ENCODE measurements around the gene FOXI2.

Gene FOXI2

GRCh38 chr10:127757033-127757432 is 20.0 kb downstream of the FOXI2 start:
- in situ Hi-C loops (cut with MboI; ENCODE audit: low sequenced_read_pairs, unreplicated experiment), result no loop called here
- no peak for DNase-seq (ENCODE audit: low spot score)
- TF ChIP-seq, protein P1, sequence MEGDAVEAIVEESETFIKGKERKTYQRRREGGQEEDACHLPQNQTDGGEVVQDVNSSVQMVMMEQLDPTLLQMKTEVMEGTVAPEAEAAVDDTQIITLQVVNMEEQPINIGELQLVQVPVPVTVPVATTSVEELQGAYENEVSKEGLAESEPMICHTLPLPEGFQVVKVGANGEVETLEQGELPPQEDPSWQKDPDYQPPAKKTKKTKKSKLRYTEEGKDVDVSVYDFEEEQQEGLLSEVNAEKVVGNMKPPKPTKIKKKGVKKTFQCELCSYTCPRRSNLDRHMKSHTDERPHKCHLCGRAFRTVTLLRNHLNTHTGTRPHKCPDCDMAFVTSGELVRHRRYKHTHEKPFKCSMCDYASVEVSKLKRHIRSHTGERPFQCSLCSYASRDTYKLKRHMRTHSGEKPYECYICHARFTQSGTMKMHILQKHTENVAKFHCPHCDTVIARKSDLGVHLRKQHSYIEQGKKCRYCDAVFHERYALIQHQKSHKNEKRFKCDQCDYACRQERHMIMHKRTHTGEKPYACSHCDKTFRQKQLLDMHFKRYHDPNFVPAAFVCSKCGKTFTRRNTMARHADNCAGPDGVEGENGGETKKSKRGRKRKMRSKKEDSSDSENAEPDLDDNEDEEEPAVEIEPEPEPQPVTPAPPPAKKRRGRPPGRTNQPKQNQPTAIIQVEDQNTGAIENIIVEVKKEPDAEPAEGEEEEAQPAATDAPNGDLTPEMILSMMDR (IDR thresholded peaks at IDR 0.05; ENCODE audit: borderline replicate concordance, control extremely low read depth, extremely low read depth, insufficient read depth, missing control alignments), result peak; percentile 8

DNA sequence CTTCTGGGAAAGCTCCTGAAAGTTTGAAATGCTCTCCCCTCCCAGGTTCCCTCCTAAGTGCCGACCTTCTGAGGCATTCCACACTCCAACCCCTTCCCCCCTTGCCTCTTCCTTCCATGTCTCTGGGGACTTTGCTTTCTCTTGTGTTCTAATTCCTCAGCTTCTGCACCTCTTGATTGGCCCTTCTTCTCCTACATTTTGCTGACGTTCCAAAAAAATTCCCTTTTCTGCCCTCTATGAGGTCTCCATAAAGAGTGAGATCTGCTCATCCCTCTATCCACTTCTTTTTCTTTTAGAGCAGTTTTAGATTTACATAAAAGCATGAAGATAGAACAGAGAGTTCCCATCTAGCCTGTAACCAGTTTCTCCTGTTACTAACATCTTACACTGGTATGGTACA is 22.3 kb downstream of the FOXI2 start:
- in situ Hi-C loops (cut with MboI; ENCODE audit: low sequenced_read_pairs, unreplicated experiment), result no loop called here
- TF ChIP-seq, protein P1 (IDR thresholded peaks at IDR 0.05; ENCODE audit: borderline replicate concordance, control extremely low read depth, extremely low read depth, insufficient read depth, missing control alignments), result no peak
- no peak for DNase-seq (ENCODE audit: low spot score)

DNA sequence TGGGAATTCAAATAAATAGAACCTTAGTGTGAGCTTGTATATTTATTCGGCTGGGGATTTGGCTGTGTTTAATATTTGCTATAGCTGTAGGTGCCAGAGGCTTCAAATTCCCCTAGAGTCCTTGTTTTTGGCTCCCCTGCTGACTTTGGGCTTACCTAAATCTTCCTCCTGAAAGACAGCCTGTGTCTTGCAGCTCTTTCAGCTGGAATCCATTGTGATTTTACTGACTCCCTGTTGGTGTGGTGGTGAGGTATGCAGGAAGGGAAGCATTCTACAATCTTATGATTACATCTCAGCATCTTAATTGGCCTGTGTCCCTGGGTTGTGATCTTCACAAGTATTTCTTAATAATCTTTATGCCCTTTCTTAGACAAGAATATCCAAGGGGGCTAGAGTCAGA is 25.9 kb downstream of the FOXI2 start:
- TF ChIP-seq, protein P1 (IDR thresholded peaks at IDR 0.05; ENCODE audit: borderline replicate concordance, control extremely low read depth, extremely low read depth, insufficient read depth, missing control alignments), result no peak
- no peak for DNase-seq (ENCODE audit: low spot score)
- in situ Hi-C loops (cut with MboI; ENCODE audit: low sequenced_read_pairs, unreplicated experiment), result no loop called here

DNA sequence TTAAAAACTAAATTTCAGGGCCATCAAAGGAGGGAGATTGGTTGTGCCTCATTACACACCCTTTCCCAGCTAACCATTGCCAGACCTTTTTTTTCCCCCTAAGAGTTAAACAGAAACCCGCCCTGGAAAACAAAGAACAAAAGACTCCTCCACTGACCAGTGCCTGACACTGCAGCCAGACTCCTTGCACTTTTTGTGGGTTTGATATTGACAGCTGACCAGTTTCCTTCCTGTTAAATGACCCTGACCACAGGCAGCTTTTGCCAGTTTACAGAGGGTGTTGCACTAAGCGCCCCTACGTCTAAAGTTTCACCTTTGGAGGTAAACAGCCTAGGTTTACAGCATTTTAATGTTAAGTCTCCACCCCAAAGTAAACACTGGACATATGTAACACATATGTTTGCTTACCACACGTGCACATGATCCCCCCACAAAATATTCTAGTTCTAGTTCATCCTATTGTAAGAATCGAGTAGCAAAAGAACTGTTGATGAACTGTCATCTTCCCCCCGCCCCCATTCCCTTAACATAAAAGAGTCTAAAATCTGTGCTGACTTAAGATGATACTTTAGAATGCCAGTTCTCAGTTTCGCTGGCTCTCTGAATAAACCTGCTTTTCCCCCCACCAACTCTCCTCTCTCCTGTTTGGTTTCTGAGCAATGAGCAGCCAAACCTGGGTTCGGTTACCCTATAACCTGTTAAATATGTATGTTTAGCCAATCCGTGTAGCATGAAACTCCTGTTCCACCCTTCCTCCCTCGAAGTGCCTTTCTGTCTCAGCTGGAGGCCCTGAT is 38.0 kb downstream of the FOXI2 start:
- in situ Hi-C loops (cut with MboI; ENCODE audit: low sequenced_read_pairs, unreplicated experiment), result no loop called here
- TF ChIP-seq, protein P1 (IDR thresholded peaks at IDR 0.05; ENCODE audit: borderline replicate concordance, control extremely low read depth, extremely low read depth, insufficient read depth, missing control alignments), result no peak
- DNase-seq (ENCODE audit: low spot score), result no peak

- TF ChIP-seq, protein P1 (IDR thresholded peaks at IDR 0.05; ENCODE audit: borderline replicate concordance, control extremely low read depth, extremely low read depth, insufficient read depth, missing control alignments), result no peak
- no peak for DNase-seq (ENCODE audit: low spot score)
- in situ Hi-C loops (cut with MboI; ENCODE audit: low sequenced_read_pairs, unreplicated experiment), result no loop called here
Observed at GRCh38 chr10:127776816-127777215, 39.8 kb downstream of the FOXI2 start.

- TF ChIP-seq, protein P1 (IDR thresholded peaks at IDR 0.05; ENCODE audit: borderline replicate concordance, control extremely low read depth, extremely low read depth, insufficient read depth, missing control alignments), result no peak
- no peak for DNase-seq (ENCODE audit: low spot score)
- in situ Hi-C loops (cut with MboI; ENCODE audit: low sequenced_read_pairs, unreplicated experiment), result no loop called here
Observed at GRCh38 chr10:127781412-127781811, 44.4 kb downstream of the FOXI2 start.
